ENCODE results near the gene SGCG. TPM values are rescaled to one million over a fixed set of nuclear protein-coding genes. Genes with fewer than 3 reads are reported as not detected.

SGCG gene
- polyA plus RNA-seq, 1 of the 3 experiments (the other 2 are of a cell fraction): not detected

DNA sequence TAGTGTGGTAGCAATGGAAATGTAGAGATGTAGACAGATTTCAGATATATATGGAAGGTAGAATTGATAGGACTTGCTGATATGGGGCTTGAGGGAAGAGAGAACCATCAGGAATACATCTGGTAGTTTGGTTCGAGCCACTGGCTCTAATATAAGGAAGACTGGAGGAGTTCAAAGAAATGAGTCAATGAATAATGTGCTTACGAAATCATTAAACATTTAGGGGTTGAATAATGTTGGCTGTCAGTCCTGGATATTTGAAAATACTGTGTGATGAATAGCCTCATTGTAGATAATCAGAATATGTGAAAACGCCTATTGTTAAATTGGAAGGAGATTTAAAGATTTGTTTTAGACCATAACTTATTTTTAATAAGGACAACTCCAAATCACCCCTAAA, 21.6 kb downstream of the SGCG start:
- Histone ChIP-seq H3K9me3 (peaks cover 9% of the 10 kb centered on the region; the same call in 1 of the 2 replicates), H3K9me2 (no peaks in the 10 kb centered on the region), H3K36me3 (replicated peaks in 1 of 2; ENCODE audit: control insufficient read depth in 1 of 2, insufficient read depth in 2 of 2, low read length in 1 of 2) (no peaks in the 10 kb centered on the region), H3K27ac (ENCODE audit: low read depth in 2 of 2, low read length in 1 of 2) (no peak overlapping the region), H3K79me2 (ENCODE audit: insufficient read depth) (no peaks in the 10 kb centered on the region), H3K9ac (no peak overlapping the region), H3F3A (replicated peaks; ENCODE audit: insufficient read depth) (no peaks in the 10 kb centered on the region), H3K4me1 (ENCODE audit: control insufficient read depth in 1 of 2, insufficient read depth in 2 of 2, low read depth in 1 of 2, low read length in 1 of 2) (no peaks in the 10 kb centered on the region), H3K27me3 (ENCODE audit: insufficient read depth) (no peaks in the 10 kb centered on the region; the same call in 1 of the 2 replicates), H4K20me1 (ENCODE audit: insufficient read depth) (no peaks in the 10 kb centered on the region), H3K4me3 (ENCODE audit: low read depth in 2 of 2, low read length in 1 of 2) (no peak overlapping the region), H2AFZ (ENCODE audit: low read depth) (no peak overlapping the region), H3K4me2 (no peak overlapping the region)
- TF ChIP-seq NRF1 (IDR thresholded peaks at IDR 0.05; ENCODE audit: low read depth, low read length) (no peak), SIN3A (IDR thresholded peaks at IDR 0.05; ENCODE audit: borderline replicate concordance, low read depth, low read length) (no peak), GABPA (IDR thresholded peaks at IDR 0.05; ENCODE audit: low read depth) (no peak), TEAD4 (IDR thresholded peaks at IDR 0.05; ENCODE audit: borderline replicate concordance, insufficient read depth) (no peak), GATA2 (CRISPR knock-in tag; IDR thresholded peaks at IDR 0.05) (no peak), JUND (IDR thresholded peaks at IDR 0.05) (no peak), EZH2phosphoT487 (IDR thresholded peaks at IDR 0.05; ENCODE audit: borderline replicate concordance, low read depth) (no peak), FOXM1 (IDR thresholded peaks at IDR 0.05; ENCODE audit: low read depth) (no peak), RCOR1 (IDR thresholded peaks at IDR 0.05; ENCODE audit: low read length) (no peak), ELF1 (IDR thresholded peaks at IDR 0.05) (no peak), TCF12 (IDR thresholded peaks at IDR 0.05) (no peak), RXRA (IDR thresholded peaks at IDR 0.05; ENCODE audit: borderline replicate concordance, low read depth) (no peak)
- TF ChIP-seq, protein P1, sequence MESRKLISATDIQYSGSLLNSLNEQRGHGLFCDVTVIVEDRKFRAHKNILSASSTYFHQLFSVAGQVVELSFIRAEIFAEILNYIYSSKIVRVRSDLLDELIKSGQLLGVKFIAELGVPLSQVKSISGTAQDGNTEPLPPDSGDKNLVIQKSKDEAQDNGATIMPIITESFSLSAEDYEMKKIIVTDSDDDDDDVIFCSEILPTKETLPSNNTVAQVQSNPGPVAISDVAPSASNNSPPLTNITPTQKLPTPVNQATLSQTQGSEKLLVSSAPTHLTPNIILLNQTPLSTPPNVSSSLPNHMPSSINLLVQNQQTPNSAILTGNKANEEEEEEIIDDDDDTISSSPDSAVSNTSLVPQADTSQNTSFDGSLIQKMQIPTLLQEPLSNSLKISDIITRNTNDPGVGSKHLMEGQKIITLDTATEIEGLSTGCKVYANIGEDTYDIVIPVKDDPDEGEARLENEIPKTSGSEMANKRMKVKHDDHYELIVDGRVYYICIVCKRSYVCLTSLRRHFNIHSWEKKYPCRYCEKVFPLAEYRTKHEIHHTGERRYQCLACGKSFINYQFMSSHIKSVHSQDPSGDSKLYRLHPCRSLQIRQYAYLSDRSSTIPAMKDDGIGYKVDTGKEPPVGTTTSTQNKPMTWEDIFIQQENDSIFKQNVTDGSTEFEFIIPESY (IDR thresholded peaks at IDR 0.05; ENCODE audit: borderline replicate concordance, low read depth): no peak
- TF ChIP-seq, protein P2, sequence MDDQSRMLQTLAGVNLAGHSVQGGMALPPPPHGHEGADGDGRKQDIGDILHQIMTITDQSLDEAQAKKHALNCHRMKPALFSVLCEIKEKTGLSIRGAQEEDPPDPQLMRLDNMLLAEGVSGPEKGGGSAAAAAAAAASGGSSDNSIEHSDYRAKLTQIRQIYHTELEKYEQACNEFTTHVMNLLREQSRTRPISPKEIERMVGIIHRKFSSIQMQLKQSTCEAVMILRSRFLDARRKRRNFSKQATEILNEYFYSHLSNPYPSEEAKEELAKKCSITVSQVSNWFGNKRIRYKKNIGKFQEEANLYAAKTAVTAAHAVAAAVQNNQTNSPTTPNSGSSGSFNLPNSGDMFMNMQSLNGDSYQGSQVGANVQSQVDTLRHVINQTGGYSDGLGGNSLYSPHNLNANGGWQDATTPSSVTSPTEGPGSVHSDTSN (IDR thresholded peaks at IDR 0.05): no peak
- TF ChIP-seq, protein P3, sequence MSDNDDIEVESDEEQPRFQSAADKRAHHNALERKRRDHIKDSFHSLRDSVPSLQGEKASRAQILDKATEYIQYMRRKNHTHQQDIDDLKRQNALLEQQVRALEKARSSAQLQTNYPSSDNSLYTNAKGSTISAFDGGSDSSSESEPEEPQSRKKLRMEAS (IDR thresholded peaks at IDR 0.05; ENCODE audit: low read depth): no peak
- TF ChIP-seq, protein P4, sequence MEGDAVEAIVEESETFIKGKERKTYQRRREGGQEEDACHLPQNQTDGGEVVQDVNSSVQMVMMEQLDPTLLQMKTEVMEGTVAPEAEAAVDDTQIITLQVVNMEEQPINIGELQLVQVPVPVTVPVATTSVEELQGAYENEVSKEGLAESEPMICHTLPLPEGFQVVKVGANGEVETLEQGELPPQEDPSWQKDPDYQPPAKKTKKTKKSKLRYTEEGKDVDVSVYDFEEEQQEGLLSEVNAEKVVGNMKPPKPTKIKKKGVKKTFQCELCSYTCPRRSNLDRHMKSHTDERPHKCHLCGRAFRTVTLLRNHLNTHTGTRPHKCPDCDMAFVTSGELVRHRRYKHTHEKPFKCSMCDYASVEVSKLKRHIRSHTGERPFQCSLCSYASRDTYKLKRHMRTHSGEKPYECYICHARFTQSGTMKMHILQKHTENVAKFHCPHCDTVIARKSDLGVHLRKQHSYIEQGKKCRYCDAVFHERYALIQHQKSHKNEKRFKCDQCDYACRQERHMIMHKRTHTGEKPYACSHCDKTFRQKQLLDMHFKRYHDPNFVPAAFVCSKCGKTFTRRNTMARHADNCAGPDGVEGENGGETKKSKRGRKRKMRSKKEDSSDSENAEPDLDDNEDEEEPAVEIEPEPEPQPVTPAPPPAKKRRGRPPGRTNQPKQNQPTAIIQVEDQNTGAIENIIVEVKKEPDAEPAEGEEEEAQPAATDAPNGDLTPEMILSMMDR (IDR thresholded peaks at IDR 0.05): no peak
- TF ChIP-seq, protein P5, sequence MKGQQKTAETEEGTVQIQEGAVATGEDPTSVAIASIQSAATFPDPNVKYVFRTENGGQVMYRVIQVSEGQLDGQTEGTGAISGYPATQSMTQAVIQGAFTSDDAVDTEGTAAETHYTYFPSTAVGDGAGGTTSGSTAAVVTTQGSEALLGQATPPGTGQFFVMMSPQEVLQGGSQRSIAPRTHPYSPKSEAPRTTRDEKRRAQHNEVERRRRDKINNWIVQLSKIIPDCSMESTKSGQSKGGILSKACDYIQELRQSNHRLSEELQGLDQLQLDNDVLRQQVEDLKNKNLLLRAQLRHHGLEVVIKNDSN (IDR thresholded peaks at IDR 0.05; ENCODE audit: borderline replicate concordance, low read depth): no peak
- ChIA-PET POLR2A (no interaction called here), CTCF (no interaction called here)
- WGBS (ENCODE audit: low lambda C conversion rate): 9% methylated on average over 3 of the region's 3 CpGs
- no peak for DNase-seq
